Measurements from ENCODE around the gene RIT1.

DNA sequence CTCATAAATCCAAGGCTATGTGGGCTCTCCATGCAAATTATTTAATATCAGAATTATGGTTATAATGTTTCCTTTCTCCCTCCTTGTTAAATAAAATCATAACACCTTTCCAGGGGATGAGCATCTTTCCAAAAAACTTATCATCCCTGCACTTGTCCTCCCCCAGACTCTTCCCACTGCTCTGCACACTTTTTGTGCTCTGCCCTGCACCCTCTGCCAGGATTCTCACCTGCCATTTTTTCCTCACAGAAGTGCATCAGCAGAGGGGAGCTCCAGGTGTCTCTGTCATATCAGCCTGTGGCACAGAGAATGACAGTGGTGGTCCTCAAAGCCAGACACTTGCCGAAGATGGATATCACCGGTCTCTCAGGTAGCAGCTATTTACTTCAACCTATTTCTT lies 30.9 kb downstream of the RIT1 start:
- TF ChIP-seq, protein P1, sequence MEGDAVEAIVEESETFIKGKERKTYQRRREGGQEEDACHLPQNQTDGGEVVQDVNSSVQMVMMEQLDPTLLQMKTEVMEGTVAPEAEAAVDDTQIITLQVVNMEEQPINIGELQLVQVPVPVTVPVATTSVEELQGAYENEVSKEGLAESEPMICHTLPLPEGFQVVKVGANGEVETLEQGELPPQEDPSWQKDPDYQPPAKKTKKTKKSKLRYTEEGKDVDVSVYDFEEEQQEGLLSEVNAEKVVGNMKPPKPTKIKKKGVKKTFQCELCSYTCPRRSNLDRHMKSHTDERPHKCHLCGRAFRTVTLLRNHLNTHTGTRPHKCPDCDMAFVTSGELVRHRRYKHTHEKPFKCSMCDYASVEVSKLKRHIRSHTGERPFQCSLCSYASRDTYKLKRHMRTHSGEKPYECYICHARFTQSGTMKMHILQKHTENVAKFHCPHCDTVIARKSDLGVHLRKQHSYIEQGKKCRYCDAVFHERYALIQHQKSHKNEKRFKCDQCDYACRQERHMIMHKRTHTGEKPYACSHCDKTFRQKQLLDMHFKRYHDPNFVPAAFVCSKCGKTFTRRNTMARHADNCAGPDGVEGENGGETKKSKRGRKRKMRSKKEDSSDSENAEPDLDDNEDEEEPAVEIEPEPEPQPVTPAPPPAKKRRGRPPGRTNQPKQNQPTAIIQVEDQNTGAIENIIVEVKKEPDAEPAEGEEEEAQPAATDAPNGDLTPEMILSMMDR (IDR thresholded peaks at IDR 0.05) = no peak
- TF ChIP-seq POLR2A (IDR thresholded peaks at IDR 0.05) = no peak
